GM12874 (cell line): Measurements from ENCODE around the gene MBNL2.

ENCODE experiments used
- CTCF ChIP-seq: IDR thresholded peaks from 2 replicates; pipeline ENCODE4 v1.5.1; 2011; ENCODE audit warnings: low read depth, mild to moderate bottlenecking, control low read depth, low read length, moderate library complexity; ENCODE audit not compliant: insufficient read depth

The MBNL2 gene

GRCh38 chr13:97395447-97396136, 173.5 kb downstream of the MBNL2 start:
- TF ChIP-seq CTCF: no peak

- no peak for TF ChIP-seq CTCF
These were observed 175.1 kb downstream of the MBNL2 start for GRCh38 chr13:97397267-97397666.

- no peak for TF ChIP-seq CTCF
These were observed 179.3 kb downstream of the MBNL2 start for GRCh38 chr13:97401421-97401820.

GRCh38 chr13:97403893-97404750, 182.0 kb downstream of the MBNL2 start:
- no peak for TF ChIP-seq CTCF

- TF ChIP-seq CTCF: no peak
These were observed 185.4 kb downstream of the MBNL2 start for GRCh38 chr13:97407540-97407939.

GRCh38 chr13:97408938-97409337, 186.8 kb downstream of the MBNL2 start:
- no peak for TF ChIP-seq CTCF

GRCh38 chr13:97411984-97412383, 189.9 kb downstream of the MBNL2 start:
- TF ChIP-seq CTCF: no peak
